ENCODE measurements around the gene ZNF25. TPM values are rescaled to one million over a fixed set of nuclear protein-coding genes. Genes with fewer than 3 reads are reported as not detected.

ZNF25 gene
- total and polyA plus RNA-seq, 2 of the 4 experiments (the other 2 are of a cell fraction), result 5.1 to 9.5 TPM

Small RNA genes lying within 50 kb of the gene (microRNA-seq; reads per million reads assigned to microRNA genes)
- gene RF00019 (ENCODE audit: insufficient read depth, insufficient read length), result not detected

Small RNA genes lying within 50 kb of the gene (small RNA-seq; reads per million reads assigned to genes)
- gene RF00019, result 0 reads per million in 5 experiments

Other genes with a start within 250 kb of the ZNF25 start
- 5.7 and 6.7 TPM in 2 replicates for gene ZNF248, start 119.0 kb downstream of the ZNF25 start, total RNA-seq (2012; rRNA removed)
- gene ZNF248, start 119.0 kb downstream of the ZNF25 start, polyA plus RNA-seq (2012; rRNA removed), result 4.2 and 5.1 TPM in 2 replicates
- gene ZNF33A, start 34.0 kb upstream of the ZNF25 start, total RNA-seq (2012; rRNA removed), result 11.4 and 14.3 TPM in 2 replicates
- 3.9 and 5.6 TPM in 2 replicates for gene ZNF33A, start 34.0 kb upstream of the ZNF25 start, polyA plus RNA-seq (2012; rRNA removed)
- gene ZNF37A, start 117.7 kb upstream of the ZNF25 start, total RNA-seq (2012; rRNA removed), result 8.6 and 10.0 TPM in 2 replicates
- 3.6 and 5.5 TPM in 2 replicates for gene ZNF37A, start 117.7 kb upstream of the ZNF25 start, polyA plus RNA-seq (2012; rRNA removed)